GM21526 (cell line): ENCODE measurements around the gene TXNDC16.
A peak's percentile ranks its signal among the peaks of the same experiment; 100 is the strongest.
"Not testable (repeated sequence)": the region's sequence is repeated elsewhere in the genome, so short reads cannot be mapped to it uniquely, and the experiment has no call there.

ENCODE experiments used
- ATAC-seq: cut with Tn5 transposase; IDR thresholded peaks from one replicate; pipeline ENCODE4 v1.9.1; 2021; ENCODE audit warnings: moderate library complexity; ENCODE audit not compliant: unreplicated experiment, low FRiP score

The TXNDC16 gene, protein sequence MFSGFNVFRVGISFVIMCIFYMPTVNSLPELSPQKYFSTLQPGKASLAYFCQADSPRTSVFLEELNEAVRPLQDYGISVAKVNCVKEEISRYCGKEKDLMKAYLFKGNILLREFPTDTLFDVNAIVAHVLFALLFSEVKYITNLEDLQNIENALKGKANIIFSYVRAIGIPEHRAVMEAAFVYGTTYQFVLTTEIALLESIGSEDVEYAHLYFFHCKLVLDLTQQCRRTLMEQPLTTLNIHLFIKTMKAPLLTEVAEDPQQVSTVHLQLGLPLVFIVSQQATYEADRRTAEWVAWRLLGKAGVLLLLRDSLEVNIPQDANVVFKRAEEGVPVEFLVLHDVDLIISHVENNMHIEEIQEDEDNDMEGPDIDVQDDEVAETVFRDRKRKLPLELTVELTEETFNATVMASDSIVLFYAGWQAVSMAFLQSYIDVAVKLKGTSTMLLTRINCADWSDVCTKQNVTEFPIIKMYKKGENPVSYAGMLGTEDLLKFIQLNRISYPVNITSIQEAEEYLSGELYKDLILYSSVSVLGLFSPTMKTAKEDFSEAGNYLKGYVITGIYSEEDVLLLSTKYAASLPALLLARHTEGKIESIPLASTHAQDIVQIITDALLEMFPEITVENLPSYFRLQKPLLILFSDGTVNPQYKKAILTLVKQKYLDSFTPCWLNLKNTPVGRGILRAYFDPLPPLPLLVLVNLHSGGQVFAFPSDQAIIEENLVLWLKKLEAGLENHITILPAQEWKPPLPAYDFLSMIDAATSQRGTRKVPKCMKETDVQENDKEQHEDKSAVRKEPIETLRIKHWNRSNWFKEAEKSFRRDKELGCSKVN

DNA sequence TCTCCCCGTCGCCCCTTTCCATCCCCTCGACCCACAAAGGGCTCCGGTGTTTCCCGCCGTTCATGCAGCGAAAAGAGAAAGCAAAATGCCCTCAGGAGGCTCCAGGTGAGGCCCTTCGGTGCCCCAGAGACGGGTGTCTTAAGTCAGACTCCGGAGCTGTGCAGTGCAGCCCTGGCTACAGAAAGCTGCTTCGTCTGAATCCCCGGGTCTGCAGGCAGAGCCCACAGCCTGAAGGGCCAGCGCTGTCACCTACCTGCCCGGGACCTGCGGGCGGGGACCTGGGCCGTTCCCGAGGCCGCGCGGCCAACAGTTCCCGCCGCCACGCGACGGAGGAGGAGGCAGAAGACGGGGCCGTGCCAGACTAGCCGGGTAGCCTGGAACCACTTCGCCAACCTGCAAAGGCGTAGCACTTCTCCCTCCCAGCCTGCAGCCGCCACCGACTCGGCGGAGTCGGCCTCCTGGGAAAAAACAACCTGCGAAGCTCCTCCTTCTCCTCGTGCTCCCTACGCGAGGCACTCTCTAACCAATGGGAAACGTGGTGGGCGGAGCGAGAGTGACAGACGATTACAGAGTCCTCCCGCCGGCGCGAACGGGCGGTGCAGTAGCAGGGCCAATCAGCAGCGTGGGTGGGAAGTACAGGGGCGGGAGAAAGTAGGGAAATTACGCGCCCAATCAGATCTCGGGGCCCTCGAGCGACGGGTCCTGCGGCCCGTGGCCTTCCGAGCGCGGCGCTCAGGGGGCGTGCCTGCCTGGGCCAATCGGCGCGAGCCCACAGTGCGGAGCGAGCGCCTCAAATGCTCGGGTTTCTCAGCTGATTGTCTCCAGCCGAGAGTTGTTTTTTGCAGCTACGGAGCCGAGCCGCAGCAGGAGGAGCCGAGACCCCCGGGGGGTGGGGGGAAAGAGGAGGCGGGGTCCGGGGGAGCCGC lies at the start of gene TXNDC16, which contains the start of gene GPR137C:
Gene TXNDC16, minus strand, starts transcription at position 443 of the 926 bp plus-strand sequence. CDS start 8,948 bp downstream, outside the sequence.
Gene GPR137C, plus strand, starts transcription at position 774 of the 926 bp plus-strand sequence. CDS start 312 bp downstream, outside the sequence.
- peak; percentile 91 for ATAC-seq

GRCh38 chr14:52599974-52600373 lies 47.7 kb upstream of the TXNDC16 start:
- ATAC-seq, result no peak

DNA sequence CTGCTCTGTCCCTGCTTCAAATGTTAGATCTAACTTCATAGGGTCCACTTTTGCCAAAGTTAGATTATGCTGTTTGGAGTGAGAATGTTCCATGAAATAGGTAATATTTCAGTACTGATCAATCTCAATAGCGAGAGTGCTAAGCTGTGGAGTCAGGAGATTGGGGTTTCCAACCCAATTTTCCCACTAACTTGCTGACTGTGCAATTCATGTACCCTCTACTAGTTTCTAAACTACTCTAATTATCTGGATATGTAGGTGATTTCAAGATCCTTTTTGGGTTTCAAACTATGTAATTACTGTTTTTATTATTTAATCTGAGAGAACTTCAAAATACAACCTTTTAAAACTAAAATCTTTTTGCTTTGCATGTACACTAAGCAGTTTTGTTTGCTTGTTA lies 46.3 kb upstream of the TXNDC16 start:
- ATAC-seq, result no peak

GRCh38 chr14:52596861-52597260 lies 44.6 kb upstream of the TXNDC16 start:
- ATAC-seq, result no peak

DNA sequence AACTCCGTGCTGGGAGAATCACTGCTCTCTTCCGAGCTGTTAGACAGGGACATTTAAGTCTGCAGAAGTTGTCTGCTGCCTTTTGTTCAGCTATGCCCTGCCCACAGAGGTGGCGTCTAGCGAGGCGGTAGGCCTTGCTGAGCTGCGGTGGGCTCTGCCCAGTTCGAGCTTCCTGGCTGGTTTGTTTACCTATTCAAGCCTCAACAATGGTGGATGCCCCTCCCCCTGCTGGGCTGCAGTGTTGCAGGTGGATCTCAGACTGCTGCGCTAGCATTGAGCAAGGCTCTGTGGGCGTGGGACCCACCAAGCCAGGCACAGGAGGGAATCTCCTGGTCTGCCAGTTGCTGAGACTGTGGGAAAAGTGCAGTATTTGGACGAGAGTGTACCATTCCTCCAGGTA lies 44.0 kb upstream of the TXNDC16 start:
- ATAC-seq, result no peak

DNA sequence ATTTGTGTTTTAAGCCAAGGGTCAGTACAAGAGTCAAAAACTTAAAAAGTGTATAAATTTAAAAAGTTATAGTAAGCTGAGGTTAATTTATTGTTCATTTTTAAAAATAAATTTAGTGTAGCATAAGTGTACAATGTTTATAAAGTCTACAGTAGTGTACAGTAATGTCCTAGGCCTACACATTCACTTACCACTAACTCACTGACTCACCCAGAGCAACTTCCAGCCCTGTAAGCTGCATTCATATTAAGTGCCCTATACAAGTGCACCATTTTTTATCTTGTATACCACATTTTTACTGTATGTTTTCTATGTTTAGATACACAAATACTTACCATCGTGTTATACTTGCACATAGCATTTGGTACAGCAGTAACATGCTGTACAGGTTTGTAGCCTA lies 38.0 kb upstream of the TXNDC16 start:
- ATAC-seq, result no peak

- ATAC-seq, result no peak
These were observed 37.3 kb upstream of the TXNDC16 start for GRCh38 chr14:52589646-52590045.

- no peak for ATAC-seq
These were observed 31.2 kb upstream of the TXNDC16 start for GRCh38 chr14:52583544-52583943.

- no peak for ATAC-seq
These were observed 23.6 kb upstream of the TXNDC16 start for GRCh38 chr14:52575858-52576257.

GRCh38 chr14:52568454-52568853 lies 16.1 kb upstream of the TXNDC16 start:
- ATAC-seq, result not testable (repeated sequence)

GRCh38 chr14:52563120-52563519 lies 10.8 kb upstream of the TXNDC16 start:
- ATAC-seq, result no peak

- no peak for ATAC-seq
These were observed 6.4 kb upstream of the TXNDC16 start for GRCh38 chr14:52558688-52559087.

- no peak for ATAC-seq
These were observed 1.6 kb upstream of the TXNDC16 start for GRCh38 chr14:52553671-52554575.

DNA sequence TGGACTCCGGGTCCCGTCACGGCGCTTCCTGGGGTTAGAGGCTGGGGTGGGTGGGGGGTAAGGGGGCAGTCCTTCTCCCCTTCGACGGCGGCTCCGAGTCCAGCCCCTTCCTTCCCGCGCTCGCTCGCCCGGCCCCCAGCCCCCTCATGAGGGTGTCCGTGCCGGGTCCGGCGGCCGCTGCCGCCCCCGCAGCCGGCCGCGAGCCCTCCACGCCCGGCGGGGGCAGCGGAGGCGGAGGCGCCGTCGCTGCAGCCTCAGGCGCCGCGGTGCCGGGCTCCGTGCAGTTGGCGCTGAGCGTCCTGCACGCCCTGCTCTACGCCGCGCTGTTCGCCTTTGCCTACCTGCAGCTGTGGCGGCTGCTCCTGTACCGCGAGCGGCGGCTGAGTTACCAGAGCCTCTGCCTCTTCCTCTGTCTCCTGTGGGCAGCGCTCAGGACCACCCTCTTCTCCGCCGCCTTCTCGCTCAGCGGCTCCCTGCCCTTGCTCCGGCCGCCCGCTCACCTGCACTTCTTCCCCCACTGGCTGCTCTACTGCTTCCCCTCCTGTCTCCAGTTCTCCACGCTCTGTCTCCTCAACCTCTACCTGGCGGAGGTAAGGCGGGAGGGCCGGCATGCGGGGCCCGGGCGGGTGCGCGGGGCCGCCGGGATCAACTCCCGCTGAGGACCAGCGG lies 831 bp upstream of the TXNDC16 start:
- ATAC-seq, result peak; percentile 22

GRCh38 chr14:52551696-52552062 lies 626 bp downstream of the TXNDC16 start:
- ATAC-seq, result no peak

GRCh38 chr14:52551205-52551604 lies 1.1 kb downstream of the TXNDC16 start:
- no peak for ATAC-seq

DNA sequence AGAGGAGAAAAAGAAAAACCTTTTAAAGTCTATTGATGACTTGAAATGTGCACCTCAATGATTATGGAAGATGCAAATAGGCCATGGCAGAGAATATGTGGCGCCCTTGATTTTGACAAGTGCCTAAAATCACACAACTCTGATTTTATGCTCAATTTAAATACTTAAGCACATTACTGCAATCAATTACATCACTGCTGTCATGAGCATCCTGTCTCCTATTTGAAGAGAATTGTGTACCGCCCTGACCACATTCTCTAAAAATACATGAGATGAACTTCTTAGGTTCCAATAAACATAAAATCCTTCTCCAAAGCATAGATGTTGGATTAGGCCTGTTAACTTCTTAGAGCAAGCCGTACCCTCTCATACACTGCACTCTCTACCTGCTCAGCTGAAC lies 1.6 kb downstream of the TXNDC16 start:
- ATAC-seq, result no peak

GRCh38 chr14:52547526-52547925 lies 4.8 kb downstream of the TXNDC16 start:
- ATAC-seq, result no peak

- no peak for ATAC-seq
These were observed 5.3 kb downstream of the TXNDC16 start for GRCh38 chr14:52547027-52547426.
